GOT3 (cell line): ENCODE data around the gene ZBTB11.
"Not testable (repeated sequence)": the region's sequence is repeated elsewhere in the genome, so short reads cannot be mapped to it uniquely, and the experiment has no call there.

Source experiments
- DNase-seq: peaks from one replicate; lab custom pipeline; 2025; ENCODE audit warnings: mixed read lengths; lab: John Stamatoyannopoulos, UW

ZBTB11 gene, protein sequence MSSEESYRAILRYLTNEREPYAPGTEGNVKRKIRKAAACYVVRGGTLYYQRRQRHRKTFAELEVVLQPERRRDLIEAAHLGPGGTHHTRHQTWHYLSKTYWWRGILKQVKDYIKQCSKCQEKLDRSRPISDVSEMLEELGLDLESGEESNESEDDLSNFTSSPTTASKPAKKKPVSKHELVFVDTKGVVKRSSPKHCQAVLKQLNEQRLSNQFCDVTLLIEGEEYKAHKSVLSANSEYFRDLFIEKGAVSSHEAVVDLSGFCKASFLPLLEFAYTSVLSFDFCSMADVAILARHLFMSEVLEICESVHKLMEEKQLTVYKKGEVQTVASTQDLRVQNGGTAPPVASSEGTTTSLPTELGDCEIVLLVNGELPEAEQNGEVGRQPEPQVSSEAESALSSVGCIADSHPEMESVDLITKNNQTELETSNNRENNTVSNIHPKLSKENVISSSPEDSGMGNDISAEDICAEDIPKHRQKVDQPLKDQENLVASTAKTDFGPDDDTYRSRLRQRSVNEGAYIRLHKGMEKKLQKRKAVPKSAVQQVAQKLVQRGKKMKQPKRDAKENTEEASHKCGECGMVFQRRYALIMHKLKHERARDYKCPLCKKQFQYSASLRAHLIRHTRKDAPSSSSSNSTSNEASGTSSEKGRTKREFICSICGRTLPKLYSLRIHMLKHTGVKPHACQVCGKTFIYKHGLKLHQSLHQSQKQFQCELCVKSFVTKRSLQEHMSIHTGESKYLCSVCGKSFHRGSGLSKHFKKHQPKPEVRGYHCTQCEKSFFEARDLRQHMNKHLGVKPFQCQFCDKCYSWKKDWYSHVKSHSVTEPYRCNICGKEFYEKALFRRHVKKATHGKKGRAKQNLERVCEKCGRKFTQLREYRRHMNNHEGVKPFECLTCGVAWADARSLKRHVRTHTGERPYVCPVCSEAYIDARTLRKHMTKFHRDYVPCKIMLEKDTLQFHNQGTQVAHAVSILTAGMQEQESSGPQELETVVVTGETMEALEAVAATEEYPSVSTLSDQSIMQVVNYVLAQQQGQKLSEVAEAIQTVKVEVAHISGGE

DNA sequence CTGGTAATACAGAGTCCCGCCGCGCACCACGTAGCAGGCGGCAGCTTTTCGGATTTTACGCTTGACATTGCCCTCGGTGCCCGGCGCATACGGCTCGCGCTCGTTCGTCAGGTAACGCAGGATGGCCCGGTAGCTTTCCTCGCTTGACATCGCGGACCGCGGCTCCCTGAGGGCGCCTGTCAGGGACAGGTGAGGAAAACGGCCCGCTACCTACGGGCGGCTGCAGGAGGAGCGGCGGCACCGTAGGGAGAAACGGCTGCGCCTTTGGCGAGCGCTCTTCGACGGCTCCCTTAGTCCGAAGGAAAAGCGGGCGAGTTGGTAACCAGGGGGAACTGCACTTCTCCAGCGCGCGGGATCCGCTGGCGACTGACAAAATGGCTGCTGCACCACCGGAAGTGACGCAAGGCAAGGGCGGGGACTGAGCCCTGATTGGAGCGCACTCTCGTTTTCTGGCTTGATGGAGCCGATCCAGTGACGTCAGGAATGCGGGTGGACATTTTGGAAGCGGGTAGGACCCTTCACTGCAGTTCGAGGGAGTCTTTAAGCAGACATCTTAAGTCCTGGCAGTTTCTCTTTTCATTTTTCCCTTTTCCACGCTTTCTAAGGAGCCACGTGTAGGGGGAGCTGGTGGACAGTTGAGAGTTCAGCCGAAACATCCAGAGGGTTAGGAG lies at the start of gene ZBTB11:
Gene ZBTB11, minus strand, starts transcription at position 368 of the 671 bp plus-strand sequence. Its CDS starts 218 bp downstream, at position 150.
- DNase-seq: no peak

GRCh38 chr3:101725890-101726275 lies 49.0 kb upstream of the ZBTB11 start:
- no peak for DNase-seq

DNA sequence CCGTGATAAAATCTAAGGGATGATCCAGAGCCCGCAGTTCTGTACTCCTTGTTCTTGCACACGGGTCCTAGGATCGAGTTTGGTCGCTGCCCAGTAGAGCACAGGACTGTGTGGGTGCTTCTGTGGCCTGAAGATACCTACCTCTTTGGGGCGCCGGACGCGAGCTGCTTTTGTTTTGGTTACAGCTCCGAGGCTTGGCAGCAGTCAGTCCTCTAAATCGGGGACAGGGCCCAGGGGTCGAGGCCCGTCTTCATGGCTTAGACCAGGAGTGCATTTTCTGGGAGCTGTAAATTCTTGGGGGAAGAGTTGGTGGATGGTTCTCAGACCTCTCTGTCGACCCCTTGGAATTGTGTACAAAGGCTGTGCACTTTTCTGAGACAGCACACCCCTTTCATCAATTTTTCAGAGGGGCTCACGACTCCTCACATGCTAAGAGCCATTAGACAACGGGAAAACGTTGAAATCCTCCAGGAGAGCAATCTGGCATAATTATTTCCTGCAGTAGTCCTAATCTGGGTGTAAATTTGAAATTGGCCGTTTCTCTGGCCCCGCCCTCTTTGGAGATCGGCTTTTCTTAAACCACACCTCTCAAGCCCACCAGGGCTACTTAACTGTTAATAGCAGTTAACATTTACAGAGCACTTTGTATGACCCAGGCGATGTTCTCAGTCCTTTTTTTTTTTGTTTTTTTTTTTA lies 48.4 kb upstream of the ZBTB11 start:
- DNase-seq: no peak

- DNase-seq: peak; percentile 83
Observed at GRCh38 chr3:101724329-101725193, 47.6 kb upstream of the ZBTB11 start, which contains the start of gene CEP97. Gene CEP97 (plus strand): TSS chr3:101724614. CDS start chr3:101724677, 63 bp downstream.

- no peak for DNase-seq
Observed at GRCh38 chr3:101722394-101723173, 45.7 kb upstream of the ZBTB11 start.

DNA sequence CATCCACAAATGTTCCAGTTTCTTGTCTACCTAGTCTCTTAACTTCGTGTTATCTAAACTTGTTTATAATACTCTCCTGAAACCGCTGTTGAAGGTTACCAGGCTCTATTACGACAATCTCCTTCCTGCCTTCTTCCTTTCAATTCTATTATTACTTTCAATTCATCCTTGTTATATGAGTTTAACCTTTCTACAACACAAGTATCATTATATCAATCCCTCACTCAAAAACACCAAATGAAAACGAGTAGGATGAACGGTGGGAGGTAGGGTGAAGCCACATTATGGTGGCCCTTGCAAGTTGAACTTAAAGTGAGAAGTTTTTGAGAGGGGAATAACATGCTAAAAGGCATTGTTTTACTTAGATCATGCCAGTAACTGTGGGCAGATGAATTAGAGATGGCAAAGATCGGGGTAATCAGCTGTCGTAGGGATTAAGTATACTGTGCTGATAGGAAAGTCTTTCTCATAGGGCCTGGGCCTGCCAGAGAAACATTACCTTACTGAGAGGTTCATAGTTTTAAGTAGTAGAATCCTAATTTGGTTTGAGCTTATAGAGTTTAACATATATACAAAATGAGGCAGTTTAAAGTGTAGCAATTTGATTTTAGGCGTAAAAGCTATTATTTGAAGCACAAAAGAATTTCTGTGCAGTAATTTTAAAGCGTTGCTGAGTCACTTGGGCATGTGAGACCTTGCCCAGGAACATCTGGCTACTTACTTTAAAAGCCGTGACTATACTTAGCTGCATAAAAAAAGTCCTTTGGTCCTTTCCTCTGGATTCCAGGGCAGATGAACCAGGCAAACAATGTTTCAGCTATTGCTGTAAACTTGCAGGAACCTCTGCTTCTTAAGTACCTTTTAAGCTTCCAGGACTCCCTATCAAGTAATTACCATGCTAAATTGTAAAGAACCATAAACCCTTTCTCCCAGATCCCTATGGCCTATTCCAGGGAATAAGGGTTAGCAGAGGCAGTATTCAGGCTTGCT lies 44.2 kb upstream of the ZBTB11 start:
- DNase-seq: no peak

GRCh38 chr3:101719604-101720185 lies 42.8 kb upstream of the ZBTB11 start:
- DNase-seq: no peak

- no peak for DNase-seq
Observed at GRCh38 chr3:101718455-101718854, 41.5 kb upstream of the ZBTB11 start.

GRCh38 chr3:101709126-101709525 lies 32.2 kb upstream of the ZBTB11 start:
- no peak for DNase-seq

DNA sequence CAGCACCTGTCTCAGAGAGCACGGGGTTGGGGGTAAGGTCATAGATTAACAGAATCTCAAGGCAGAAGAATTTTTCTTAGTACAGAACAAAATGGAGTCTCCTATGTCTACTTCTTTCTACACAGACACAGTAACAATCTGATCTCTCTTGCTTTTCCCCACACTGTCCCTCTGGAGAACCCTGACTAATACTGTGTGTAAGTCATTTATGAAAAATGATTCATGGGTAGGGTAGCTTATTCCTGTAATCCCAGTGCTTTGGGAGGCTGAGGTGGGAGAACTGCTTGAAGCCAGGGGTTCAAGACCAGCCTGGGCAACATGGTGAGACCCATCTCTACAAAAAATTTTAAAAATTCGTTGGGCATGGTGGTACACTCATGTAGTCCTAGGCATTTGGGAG lies 27.7 kb upstream of the ZBTB11 start:
- not testable (repeated sequence) for DNase-seq

DNA sequence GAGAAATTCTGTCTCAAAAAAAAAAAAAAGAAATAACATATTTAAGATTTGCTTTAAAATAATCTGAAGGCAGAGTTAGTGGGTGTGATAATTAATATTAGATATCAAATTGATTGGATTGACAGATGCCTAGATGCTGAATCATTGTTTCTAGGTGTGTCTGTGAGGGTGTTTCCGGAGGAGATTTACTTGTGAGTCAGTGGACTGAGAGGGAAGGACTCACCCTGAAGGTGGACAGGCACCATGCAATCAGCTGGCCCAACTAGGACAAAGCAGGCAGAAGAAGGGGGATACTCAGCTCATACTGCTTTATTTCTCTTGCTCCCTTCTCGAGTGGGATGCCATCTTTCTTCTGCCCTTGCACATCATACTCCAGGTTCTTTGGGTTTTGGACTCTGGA lies 26.2 kb upstream of the ZBTB11 start:
- no peak for DNase-seq

- no peak for DNase-seq
Observed at GRCh38 chr3:101702726-101703125, 25.8 kb upstream of the ZBTB11 start.

- DNase-seq: no peak
Observed at GRCh38 chr3:101701696-101702634, 25.0 kb upstream of the ZBTB11 start.

- DNase-seq: no peak
Observed at GRCh38 chr3:101695779-101696372, 18.9 kb upstream of the ZBTB11 start.

- DNase-seq: not testable (repeated sequence)
Observed at GRCh38 chr3:101694836-101695235, 17.9 kb upstream of the ZBTB11 start.

- DNase-seq: not testable (repeated sequence)
Observed at GRCh38 chr3:101693540-101693939, 16.6 kb upstream of the ZBTB11 start.
